GM23248 (cell line): ENCODE measurements around the gene ANKRD6.

Experiments
- EZH2 ChIP-seq: fragments of 200-600 bp; sonication (generic); IDR thresholded peaks from 2 replicates; pipeline ENCODE4 v1.6.1; 2018; ENCODE audit warnings: antibody characterized with exemption, mild to moderate bottlenecking; ENCODE audit not compliant: insufficient read depth, poor library complexity, severe bottlenecking
- EZH2phosphoT487 ChIP-seq: fragments of 200-600 bp; sonication (generic); IDR thresholded peaks from 2 replicates; pipeline ENCODE4 v1.6.1; 2018; ENCODE audit warnings: antibody characterized with exemption, moderate library complexity, mild to moderate bottlenecking, low read depth; ENCODE audit not compliant: insufficient read depth

GRCh38 chr6:89562093-89562973, 129.4 kb downstream of the ANKRD6 start:
- TF ChIP-seq EZH2: no peak
- TF ChIP-seq EZH2phosphoT487: no peak
